ENCODE results near the gene NLRP10.

GRCh38 chr11:8003187-8003586 is 37.9 kb upstream of the NLRP10 start:
- no peak for TF ChIP-seq CTCF (IDR thresholded peaks at IDR 0.05; ENCODE audit: borderline replicate concordance, extremely low read depth, low read length, poor library complexity, severe bottlenecking)
- TF ChIP-seq EZH2 (IDR thresholded peaks at IDR 0.05; ENCODE audit: borderline replicate concordance, low read depth, low read length, severe bottlenecking), result no peak
